Measurements from ENCODE around the gene TRHDE.
"Not testable (repeated sequence)": the region's sequence is repeated elsewhere in the genome, so short reads cannot be mapped to it uniquely, and the experiment has no call there.

The TRHDE gene

GRCh38 chr12:72673853-72674252 is 401.7 kb downstream of the TRHDE start:
- DNase-seq: no peak

GRCh38 chr12:72676556-72676955 is 404.4 kb downstream of the TRHDE start:
- DNase-seq: no peak

GRCh38 chr12:72677139-72677538 is 405.0 kb downstream of the TRHDE start:
- DNase-seq: no peak

GRCh38 chr12:72677846-72678245 is 405.7 kb downstream of the TRHDE start:
- no peak for DNase-seq

- DNase-seq: no peak
Measured at GRCh38 chr12:72679147-72679757, 407.1 kb downstream of the TRHDE start.

- no peak for DNase-seq
Measured at GRCh38 chr12:72681028-72681427, 408.9 kb downstream of the TRHDE start.

- no peak for DNase-seq
Measured at GRCh38 chr12:72684491-72684890, 412.3 kb downstream of the TRHDE start.

- no peak for DNase-seq
Measured at GRCh38 chr12:72692338-72692737, 420.2 kb downstream of the TRHDE start.

GRCh38 chr12:72694193-72694592 is 422.0 kb downstream of the TRHDE start:
- DNase-seq: no peak

GRCh38 chr12:72699362-72699761 is 427.2 kb downstream of the TRHDE start:
- no peak for DNase-seq

GRCh38 chr12:72712025-72712424 is 439.9 kb downstream of the TRHDE start:
- DNase-seq: not testable (repeated sequence)

GRCh38 chr12:72716221-72716620 is 444.1 kb downstream of the TRHDE start:
- DNase-seq: no peak

GRCh38 chr12:72717036-72717435 is 444.9 kb downstream of the TRHDE start:
- DNase-seq: no peak

All from activated CD4-positive, alpha-beta T cell treated with anti-CD3 and anti-CD28 coated beads, Interleukin-2, amount 50 U/mL, for 4 hours (primary cell).